GM19023 (cell line): ENCODE measurements around the gene ACTL9.

Experiments used
- ATAC-seq: cut with Tn5 transposase; IDR thresholded peaks from one replicate; pipeline ENCODE4 v1.9.1; 2021; ENCODE audit warnings: mild to moderate bottlenecking, moderate library complexity; ENCODE audit not compliant: unreplicated experiment

The ACTL9 gene

DNA sequence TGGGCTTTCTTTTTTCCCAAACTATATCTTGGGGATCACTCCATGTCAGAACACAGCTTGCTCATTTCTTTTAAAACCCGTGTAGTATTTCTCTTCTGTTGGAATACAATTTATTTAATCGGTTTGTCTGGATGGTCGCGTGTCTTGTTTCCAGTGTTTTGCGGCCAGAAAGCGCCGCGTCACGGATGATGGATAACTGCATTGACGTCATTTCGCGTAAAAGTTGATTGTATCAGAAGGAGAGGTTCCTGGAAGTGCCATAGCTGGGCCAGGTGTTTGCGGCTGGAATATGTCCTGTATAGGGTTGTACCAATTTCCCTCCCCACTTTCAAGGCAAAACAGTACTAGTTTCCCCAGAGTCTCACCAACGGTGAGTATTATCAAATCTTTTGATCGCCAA, 9.7 kb downstream of the ACTL9 start:
- no peak for ATAC-seq

DNA sequence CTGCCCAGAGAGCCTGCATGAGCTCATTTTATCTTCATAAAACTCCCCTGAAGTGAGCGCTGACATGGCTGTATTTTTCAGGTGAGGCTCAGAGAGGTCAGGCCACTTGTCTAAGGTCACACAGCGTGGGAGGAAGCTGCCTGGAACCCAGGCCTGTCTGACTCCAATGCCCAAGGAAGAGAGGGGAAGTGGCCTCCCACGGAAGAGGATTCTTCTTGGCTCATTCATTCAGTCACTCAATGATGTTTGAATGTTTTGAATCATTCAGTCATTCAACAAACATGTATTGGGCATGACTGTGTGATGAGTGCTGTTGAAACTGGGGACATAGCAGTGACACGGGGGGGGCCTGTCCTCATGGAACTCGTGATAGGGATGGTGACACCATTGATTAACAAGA, 12.0 kb downstream of the ACTL9 start:
- no peak for ATAC-seq

DNA sequence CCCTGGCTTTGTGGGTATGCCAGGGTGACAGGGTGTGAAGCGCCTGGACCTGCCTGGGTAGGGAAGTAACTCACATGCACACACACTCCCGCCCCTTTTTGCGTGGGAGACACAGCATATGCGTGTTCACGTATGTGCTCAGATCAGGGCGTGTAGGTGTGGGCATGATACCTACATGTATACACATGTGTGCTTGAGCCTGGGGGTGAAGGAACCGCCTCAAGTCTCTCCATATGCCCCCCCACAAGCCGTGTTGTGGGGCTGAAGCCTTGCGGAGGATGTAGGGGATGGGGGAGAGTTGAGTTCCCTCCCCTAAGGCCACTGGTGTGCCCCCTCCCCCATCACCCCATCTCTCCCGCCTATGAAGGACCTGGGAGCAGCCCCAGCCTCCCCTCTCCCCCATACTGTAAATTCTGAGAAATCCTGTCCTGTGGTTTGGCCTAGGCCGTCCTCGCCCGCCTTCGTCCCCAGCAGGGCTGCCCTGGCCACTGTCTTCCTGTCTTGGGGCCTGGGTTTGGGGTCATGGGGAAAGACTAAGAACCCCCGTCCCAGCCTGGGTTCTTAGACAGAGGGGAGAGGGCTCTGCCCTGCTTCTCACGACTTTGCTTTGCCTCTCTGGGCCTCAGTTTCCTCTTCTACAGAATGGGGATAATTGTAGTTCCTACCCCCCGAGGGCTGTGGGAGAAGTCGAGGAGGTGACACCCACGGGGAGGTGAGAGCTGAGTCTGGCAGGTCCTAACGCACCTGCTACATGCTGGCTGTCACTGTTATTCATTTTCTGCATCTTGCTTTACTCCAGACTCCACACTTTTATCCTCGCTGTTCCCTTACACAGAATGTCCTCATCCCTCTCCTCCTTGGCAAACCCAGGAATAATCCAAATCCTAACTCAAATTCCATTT, 14.3 kb downstream of the ACTL9 start:
- no peak for ATAC-seq

DNA sequence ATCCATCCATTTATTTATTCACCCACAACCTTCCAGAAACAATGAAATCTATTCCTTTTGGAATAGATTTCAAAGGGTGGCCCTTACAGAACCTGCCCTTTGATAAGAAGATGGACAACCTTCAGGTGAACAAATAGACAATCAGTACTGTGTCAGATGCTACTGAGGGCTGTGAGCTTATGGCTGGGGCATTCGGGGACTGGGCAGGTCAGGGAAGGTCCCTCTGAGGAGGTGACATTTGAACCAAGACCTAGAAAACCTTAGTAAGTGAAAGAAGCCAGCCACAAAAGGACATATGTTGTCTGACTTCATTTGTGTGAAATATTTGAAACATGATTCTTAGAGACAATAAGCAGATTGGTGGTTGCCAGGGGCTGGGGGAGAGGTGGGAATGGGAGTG, 15.7 kb downstream of the ACTL9 start:
- ATAC-seq, result no peak

DNA sequence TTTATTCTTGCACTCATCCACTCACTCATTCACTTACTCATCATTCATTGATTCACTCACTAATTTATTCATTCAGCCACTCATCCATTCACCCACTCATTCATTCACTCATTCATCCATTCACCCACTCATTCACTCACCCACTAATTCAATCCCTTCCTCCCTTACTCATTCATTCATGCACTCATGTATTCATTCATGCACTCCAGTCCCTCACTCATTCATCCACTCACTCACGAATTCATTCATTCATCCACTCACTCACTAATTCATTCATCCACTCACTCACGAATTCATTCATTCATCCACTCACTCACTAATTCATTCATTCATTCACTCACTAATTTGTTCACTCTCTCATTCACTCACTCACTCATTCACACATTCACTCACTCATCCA, 16.1 kb downstream of the ACTL9 start:
- ATAC-seq, result no peak

DNA sequence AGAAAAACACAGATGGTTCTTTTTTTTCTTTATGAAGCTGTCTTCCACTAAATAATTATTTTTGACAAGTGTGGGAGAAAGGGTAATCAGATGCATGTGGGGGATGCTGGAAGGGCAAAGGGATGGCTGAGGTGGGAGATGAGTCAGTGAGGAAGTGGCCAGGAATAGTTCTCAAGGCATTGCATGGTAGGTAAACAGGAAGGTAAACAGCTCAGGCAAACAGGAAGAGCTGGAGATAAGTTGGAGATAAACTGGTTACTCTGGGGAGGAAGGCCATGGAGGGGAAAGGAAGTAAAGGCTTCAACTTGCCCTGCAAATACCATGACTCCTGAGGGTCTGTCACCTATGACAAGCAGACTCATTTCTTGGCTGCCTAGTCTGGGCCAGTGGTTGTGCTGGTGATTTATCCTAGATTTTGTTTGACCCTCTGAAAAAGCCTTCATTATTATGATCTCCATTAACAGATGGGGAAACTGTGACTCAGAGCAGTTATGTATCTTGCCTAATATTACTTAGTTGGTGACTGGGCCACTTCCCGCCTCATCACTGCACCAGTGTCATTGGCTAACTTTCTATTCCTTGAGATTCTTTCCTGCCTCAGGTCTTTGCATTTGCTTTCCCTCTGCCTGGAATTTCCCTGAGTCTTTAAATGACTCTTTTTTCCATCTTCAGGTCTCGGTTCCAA, 17.1 kb downstream of the ACTL9 start:
- no peak for ATAC-seq

GRCh38 chr19:8680676-8681344, 17.8 kb downstream of the ACTL9 start:
- no peak for ATAC-seq

DNA sequence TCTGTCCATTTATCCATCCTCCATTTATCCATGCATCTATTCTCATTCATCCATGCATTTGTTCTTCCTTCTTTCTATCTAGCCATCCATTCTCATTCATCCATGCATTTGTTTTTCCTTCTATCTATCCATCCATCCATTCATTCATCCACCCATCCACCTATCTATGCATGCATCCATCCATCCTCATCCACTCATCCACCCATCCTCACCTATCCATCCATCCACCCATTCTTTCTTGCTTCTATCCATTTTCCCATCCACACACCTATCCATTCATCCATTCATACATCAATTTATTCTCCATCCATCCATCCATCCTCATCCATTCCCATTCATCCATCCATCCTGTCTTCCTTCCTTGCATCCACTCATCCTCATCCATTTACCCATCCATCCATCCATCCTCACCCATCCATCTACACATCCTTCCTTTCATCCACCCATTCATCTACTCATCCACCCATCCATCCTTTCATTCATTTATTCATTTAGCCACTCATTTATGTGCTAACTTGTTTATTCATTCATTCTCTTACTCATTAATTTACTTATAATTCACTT, 20.3 kb downstream of the ACTL9 start:
- ATAC-seq, result no peak

DNA sequence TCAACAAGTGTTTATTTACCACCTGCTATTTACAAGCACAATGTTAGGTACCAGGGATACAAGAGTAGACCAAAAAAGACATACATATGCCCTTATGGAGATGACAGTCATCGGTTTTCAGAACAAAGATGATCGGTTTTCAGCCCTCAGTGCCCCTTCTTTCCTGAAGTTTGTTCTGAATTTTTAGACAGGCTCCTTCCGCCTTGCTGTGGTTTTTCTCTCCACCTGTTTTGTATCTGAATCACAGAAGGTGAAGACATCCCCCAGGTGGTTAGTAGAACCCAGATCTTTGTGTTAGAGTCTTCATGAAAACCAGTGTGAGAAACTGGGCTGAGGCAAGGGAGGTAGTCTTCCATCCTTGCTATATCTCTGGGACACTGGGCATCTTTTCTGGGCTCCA, 23.5 kb downstream of the ACTL9 start:
- ATAC-seq, result no peak

GRCh38 chr19:8673276-8673891, 25.2 kb downstream of the ACTL9 start:
- ATAC-seq, result no peak

- ATAC-seq, result no peak
Observed at GRCh38 chr19:8666814-8667405, 31.7 kb downstream of the ACTL9 start.

DNA sequence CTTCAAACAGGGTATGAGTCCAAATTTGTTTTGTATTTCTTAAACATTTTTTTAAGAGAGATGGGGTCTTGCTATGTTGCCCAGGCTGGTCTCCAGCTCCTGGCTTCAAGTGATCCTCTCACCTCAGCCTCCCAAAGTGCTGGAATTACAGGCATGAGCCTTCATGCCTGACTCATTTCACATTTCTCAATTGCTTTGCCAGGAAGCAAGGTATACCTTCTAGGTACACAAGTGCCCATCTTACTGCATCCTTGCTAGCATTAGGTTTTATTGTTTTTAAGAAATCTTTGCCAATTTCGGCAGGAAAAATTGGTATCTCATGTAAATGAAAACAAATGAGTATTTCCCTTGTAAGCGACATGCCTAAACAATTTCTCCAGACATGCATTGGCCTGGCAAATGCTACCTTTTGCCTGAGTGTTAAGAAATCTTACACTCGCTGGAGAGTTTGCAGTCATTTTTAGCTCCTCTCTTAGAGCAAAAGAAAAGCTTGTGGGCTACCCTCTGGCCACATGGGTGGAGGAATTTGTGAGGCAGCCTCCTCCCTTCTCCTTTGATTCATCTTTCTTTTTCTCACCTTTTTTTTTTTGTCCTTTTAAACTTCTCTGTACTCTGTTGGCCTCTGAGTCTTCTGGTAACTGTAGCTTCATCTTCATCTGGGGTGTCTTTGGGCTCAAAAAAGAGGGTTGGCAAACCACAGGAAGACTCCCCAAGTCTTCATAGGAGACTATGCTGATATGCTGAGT, 33.0 kb downstream of the ACTL9 start:
- ATAC-seq, result no peak

- no peak for ATAC-seq
Observed at GRCh38 chr19:8664671-8665057, 33.9 kb downstream of the ACTL9 start.

DNA sequence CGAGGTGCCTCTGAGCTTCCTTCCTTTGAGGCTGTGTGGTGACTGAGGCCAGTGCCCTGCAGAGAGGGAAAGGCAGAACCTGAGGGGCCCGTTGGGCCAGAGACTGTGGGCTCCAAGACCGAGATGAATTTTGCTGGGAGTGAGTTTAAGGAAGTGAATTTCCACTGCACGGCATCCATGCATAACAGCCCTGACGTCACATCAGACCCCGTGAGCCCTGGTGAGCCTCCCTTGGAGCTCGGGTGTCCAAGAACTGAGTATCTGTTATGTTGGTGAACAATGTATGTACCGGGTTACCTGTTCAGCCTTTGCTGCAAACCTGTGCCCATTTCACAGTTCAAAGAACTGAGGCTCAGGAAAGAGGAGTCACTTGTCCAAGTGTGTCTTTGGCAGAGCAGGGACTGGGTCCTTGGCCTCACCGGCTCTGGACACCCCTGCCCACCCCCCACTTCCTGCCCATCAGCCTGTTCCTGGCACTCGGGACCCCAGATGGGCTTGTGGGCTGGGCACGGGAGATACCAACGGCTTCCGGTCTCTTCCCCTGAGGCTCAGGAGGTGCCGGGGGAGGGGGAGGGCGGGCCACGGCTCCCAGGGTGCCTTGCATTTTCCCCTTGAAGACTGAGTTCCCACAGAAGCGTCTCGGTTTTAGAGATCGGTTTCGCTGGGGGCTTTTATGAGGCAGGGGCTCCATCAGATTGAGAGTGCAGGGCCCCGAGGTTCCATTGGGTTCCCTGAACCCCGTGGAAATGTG, 34.5 kb downstream of the ACTL9 start:
- ATAC-seq, result no peak

GRCh38 chr19:8662263-8662662, 36.3 kb downstream of the ACTL9 start:
- no peak for ATAC-seq

DNA sequence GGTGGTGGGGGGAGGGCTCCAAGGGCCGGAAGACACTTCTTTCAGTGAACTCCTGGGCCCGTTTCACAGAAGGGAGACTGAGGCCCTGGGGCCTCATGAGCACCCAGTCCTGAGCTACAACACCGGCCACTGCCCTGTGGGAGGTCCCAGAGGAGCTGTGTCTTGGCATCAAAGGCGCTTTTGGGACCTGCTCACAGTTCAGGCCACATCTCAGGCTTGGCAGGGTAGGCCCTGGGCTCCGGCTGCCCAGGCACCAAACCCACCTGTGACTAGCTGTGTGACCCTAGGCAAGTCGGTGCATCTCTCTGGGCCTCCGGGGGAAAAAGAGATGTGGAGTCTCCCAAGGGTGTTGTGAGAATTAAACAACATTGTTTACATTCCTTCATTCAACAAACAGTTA, 38.7 kb downstream of the ACTL9 start:
- no peak for ATAC-seq

DNA sequence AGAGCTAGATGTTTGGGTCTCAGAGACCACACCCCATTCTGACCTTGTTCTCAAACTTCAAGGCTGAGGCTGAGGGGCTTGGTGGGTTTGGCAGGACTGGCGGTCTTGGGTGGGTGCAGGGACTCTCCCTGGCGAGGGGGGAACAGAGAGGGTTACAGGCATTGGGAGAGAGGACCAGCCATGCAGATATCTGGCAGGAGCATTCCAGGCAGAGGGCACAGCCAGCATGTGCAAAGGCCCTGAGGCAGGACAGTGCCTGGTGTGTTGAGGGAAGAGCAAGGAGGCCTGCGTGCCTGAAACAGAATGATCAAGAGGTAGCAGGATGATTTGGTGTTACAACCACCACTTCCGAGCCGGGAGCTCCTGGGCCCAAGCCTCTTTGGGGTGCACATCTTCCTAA, 40.7 kb downstream of the ACTL9 start:
- ATAC-seq, result no peak

DNA sequence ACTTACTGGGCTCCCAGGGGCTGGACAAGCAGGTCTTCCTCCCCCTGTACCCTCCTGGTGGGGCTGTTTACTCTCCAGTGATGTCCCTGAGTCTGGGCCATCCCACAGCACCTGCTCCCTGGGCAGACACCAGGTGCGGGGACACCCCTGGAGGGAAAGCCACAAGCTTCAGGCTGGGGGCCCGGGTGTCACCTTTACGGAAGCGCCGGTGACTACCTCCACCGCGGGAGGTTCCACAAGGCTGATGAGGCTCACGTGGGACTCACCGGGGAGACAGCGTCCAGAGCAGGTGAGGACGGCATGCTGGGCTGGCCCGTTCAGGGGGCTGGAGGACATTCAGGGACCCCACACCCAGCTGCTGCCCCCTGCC, 43.3 kb downstream of the ACTL9 start:
- ATAC-seq, result no peak

GRCh38 chr19:8654591-8655339, 43.8 kb downstream of the ACTL9 start:
- no peak for ATAC-seq
